ENCODE measurements around the gene FNDC4. TPM values are rescaled to one million over a fixed set of nuclear protein-coding genes. Genes with fewer than 3 reads are reported as not detected.

Gene FNDC4
- total and polyA plus RNA-seq, 10 donors, result 2.6 to 10.9 (median 6.8) TPM

GRCh38 chr2:27451095-27451494, 43.9 kb downstream of the FNDC4 start:
- DNase-seq, result no peak
- H3K9me3 ChIP-seq, result no peaks in the 10 kb centered on the region
- TF ChIP-seq CTCF (IDR thresholded peaks at IDR 0.05 in 8 of 11, conservative IDR thresholded peaks at IDR 0.05 in 3 of 11), result no peak
- no peak for TF ChIP-seq POLR2A (IDR thresholded peaks at IDR 0.05)
- no peak for TF ChIP-seq POLR2AphosphoS5 (IDR thresholded peaks at IDR 0.05)
- no peaks in the 10 kb centered on the region for H3K27me3 ChIP-seq (replicated peaks in 1 of 7)
- H3K4me3 ChIP-seq, result no peak overlapping the region
- intact Hi-C loops (cut with DNase I; ENCODE audit: low total_unique reads), result no loop called here
- H3K27ac ChIP-seq, result no peak overlapping the region
- H3K36me3 ChIP-seq, result peaks cover 0 to 93% (median 61%) of the 10 kb centered on the region in 6 donors
- WGBS, 5 donors, result 46 to 100% (median 91%) methylated on average over 1 of the region's 1 CpG
- H3K4me1 ChIP-seq, result no peaks in the 10 kb centered on the region

GRCh38 chr2:27448381-27448780, 46.6 kb downstream of the FNDC4 start:
- H3K4me3 ChIP-seq, result no peak overlapping the region
- intact Hi-C loops (cut with DNase I; ENCODE audit: low total_unique reads), result no loop called here
- TF ChIP-seq POLR2AphosphoS5 (IDR thresholded peaks at IDR 0.05) (no peak), CTCF (IDR thresholded peaks at IDR 0.05 in 8 of 11, conservative IDR thresholded peaks at IDR 0.05 in 3 of 11) (no peak), POLR2A (IDR thresholded peaks at IDR 0.05) (no peak)
- no peak for DNase-seq
- H3K4me1 ChIP-seq, result peaks cover 0 to 4% (median 0%) of the 10 kb centered on the region in 6 donors
- no peak overlapping the region for H3K27ac ChIP-seq
- H3K27me3 ChIP-seq (replicated peaks in 1 of 7), result no peaks in the 10 kb centered on the region
- peaks cover 0 to 93% (median 50%) of the 10 kb centered on the region in 6 donors for H3K36me3 ChIP-seq
- 56 to 96% (median 69%) methylated on average over 3 of the region's 3 CpGs for WGBS, 5 donors
- no peaks in the 10 kb centered on the region for H3K9me3 ChIP-seq

- H3K4me1 ChIP-seq, result peaks cover 0 to 14% (median 3%) of the 10 kb centered on the region in 6 donors
- TF ChIP-seq POLR2A (IDR thresholded peaks at IDR 0.05) (no peak), POLR2AphosphoS5 (IDR thresholded peaks at IDR 0.05) (no peak), CTCF (IDR thresholded peaks at IDR 0.05 in 8 of 11, conservative IDR thresholded peaks at IDR 0.05 in 3 of 11) (no peak)
- no peak overlapping the region for H3K4me3 ChIP-seq
- DNase-seq, result no peak
- no peaks in the 10 kb centered on the region for H3K27me3 ChIP-seq (replicated peaks in 1 of 7)
- H3K36me3 ChIP-seq, result peaks cover 0 to 93% (median 48%) of the 10 kb centered on the region in 6 donors
- no peaks in the 10 kb centered on the region for H3K9me3 ChIP-seq
- peak overlapping the region in 2 of 8 donors; percentile 9 to 16 for H3K27ac ChIP-seq
- 78 to 85% (median 81%) methylated on average over 3 of the region's 3 CpGs for WGBS, 5 donors
- intact Hi-C loops (cut with DNase I; ENCODE audit: low total_unique reads), result no loop called here
These were observed 48.9 kb downstream of the FNDC4 start for GRCh38 chr2:27446057-27446456.

- peak overlapping the region in 2 of 8 donors; percentile 9 to 16 for H3K27ac ChIP-seq
These were observed 49.4 kb downstream of the FNDC4 start for GRCh38 chr2:27445615-27446014.

More at GRCh38 chr2:27445615-27446014, 49.4 kb downstream of the FNDC4 start:
- no peaks in the 10 kb centered on the region for H3K9me3 ChIP-seq
- intact Hi-C loops (cut with DNase I; ENCODE audit: low total_unique reads), result no loop called here
- no peak for TF ChIP-seq CTCF (IDR thresholded peaks at IDR 0.05 in 8 of 11, conservative IDR thresholded peaks at IDR 0.05 in 3 of 11)
- no peak for TF ChIP-seq POLR2A (IDR thresholded peaks at IDR 0.05)
- no peak for TF ChIP-seq POLR2AphosphoS5 (IDR thresholded peaks at IDR 0.05)
- peaks cover under 1 to 93% (median 53%) of the 10 kb centered on the region in 6 donors for H3K36me3 ChIP-seq
- 83 to 88% (median 85%) methylated on average over 8 of the region's 8 CpGs for WGBS, 5 donors
- H3K4me3 ChIP-seq, result no peak overlapping the region
- DNase-seq, result no peak
- no peaks in the 10 kb centered on the region for H3K27me3 ChIP-seq (replicated peaks in 1 of 7)
- peaks cover 0 to 14% (median 3%) of the 10 kb centered on the region in 6 donors for H3K4me1 ChIP-seq

Measured in spleen (tissue), 11 donors.